ENCODE measurements around the gene CERS5.

- TF ChIP-seq SP1 (IDR thresholded peaks at IDR 0.05) = no peak
- no peak for TF ChIP-seq FOXK2 (IDR thresholded peaks at IDR 0.05)
Measured at GRCh38 chr12:50109319-50109718, 57.9 kb downstream of the CERS5 start.

Measured in HEK293T (cell line).